ENCODE results near the gene SYTL1.

Gene SYTL1

DNA sequence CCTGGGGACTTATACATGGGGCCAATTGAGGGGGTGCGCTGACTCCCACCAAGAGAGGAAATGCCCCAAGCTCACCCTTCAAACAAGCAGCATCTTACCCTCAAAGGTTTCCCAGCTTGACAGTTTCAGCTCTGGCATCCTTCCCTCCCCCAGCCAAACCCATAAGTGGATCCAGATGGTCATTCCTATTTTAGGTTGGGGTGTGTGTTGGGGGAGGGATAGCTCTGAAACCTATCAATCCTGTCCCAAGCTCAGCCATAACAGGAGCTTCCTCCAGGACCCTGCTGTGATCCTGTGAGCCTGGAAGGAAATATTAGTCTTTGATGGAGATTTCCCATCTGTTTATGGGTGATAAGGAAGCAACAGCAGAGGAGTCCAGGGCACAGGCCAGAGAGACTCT, 23.2 kb upstream of the SYTL1 start:
- DNase-seq (ENCODE audit: low read depth) = no peak

DNA sequence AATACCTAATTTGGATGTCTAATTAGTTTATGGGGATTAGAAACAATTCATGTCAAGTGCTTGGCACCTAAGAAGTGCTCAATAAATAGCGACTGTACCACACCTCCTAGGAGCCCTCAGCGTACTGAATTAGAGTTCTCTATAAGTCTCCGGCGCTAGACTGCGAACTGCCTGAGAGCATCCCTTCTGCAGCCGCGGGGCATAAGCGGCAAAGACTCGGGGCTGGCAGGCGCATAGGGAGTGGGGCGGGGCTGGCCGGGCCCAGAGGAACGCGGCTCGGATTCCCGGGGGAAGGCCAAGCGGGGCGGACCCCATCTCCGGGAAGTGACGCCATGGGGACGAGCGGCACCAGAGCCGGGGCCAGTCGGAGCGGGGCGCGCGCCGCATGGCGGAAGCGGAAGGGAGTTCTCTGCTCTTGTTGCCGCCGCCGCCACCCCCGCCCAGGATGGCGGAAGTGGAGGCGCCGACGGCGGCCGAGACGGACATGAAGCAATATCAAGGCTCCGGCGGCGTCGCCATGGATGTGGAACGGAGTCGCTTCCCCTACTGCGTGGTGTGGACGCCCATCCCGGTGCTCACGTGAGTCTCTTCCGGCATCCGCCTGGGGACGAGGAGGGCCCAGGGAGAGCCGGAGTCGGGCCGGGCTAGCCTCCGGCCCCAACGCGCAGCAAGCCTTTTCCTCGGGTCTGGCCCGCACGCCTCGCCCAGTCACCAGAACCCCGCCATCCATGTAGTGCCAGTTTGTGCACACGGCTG, 19.8 kb upstream of the SYTL1 start, which contains the start of gene TMEM222:
TSS of gene TMEM222 (plus strand) at position 351 of the 756 bp plus-strand sequence. CDS start at position 386, 35 bp downstream.
- DNase-seq (ENCODE audit: low read depth) = peak; percentile 97

DNA sequence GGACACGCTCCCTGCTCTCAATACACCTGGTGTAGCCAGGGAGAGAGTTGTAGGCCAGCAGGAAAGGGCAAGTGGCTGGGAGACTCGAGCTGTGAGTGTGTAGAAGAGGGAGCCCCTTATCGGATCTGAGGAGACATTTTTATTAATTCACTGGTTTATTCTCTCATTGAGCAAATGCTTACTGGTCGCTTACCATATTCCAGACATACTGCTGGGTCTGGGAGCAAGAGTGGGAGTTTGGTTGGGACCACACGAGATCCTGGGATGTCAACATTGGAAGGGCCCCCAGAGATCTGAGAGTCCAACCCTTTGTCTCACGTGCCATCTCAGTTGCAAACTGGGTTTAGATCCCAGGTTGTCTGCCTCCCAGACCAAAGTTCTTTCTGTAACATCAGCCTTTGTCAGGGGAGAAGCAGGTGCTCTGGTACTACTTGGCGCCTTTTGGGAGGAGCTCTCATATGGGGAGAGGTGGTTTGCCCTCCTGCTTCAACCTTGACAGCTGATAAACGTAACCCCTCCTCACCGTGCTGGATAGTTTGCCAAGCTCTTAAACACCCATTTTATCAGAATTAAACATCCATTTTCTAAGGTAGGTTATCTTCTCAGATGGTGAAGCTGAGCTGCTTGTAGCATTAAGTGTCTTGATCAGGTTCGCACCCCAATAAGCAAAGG, 19.1 kb upstream of the SYTL1 start:
- no peak for DNase-seq (ENCODE audit: low read depth)

DNA sequence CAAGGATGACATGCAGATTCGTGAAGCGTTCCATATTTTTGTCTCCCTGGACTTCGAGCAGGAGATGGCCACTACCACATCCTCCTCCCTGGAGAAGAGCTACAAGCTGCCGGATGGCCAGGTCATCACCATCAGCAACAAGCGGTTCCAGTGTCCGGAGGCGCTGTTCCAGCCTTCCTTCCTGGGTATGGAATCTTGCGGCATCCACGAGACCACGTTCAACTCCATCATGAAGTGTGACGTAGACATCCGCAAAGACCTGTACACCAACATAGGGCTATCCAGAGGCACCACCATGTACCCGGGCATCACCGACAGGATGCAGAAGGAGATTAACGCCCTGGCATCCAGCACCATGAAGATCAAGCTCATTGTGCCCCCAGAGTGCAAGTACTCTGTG, 16.5 kb upstream of the SYTL1 start:
- no peak for DNase-seq (ENCODE audit: low read depth)

DNA sequence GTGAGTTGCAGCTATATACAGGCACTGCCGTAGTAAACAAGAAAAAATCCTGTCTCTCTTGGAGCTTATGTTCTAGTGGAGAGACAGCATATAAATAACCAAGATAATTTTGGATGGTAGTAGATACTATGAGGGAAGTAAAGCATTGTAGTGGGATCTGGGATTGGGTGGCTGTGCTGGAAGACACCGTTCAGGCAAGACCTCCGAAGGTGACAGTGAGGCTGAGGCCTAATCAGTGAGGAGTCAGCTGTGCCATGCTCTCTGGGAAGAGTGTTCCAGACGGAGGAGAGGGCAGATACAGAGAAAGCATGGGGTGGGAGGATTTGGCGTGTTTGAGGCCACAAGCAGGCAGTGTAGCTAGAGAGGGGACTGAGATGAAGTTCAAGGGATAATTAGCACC, 13.9 kb upstream of the SYTL1 start:
- no peak for DNase-seq (ENCODE audit: low read depth)

DNA sequence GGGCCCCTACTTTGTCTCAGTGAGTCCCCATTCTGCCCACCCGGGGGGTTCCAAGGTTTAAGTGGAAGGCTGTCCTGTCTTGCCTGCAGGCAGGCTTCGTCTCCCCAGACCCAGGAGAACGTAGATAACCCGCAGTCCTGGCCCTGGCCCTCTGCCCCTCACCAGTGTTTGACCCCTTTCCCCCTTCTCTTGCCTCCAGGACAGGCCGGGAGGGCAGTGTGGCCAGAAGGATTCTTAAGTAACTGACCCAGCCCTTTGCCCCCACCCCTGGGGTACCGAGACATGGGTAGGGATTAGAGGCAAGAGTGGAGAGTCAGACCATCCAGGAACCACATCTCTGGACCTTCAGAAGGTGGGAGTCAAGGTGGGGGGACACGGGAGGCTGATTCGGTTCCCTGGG, 11.0 kb upstream of the SYTL1 start:
- DNase-seq (ENCODE audit: low read depth) = no peak

DNA sequence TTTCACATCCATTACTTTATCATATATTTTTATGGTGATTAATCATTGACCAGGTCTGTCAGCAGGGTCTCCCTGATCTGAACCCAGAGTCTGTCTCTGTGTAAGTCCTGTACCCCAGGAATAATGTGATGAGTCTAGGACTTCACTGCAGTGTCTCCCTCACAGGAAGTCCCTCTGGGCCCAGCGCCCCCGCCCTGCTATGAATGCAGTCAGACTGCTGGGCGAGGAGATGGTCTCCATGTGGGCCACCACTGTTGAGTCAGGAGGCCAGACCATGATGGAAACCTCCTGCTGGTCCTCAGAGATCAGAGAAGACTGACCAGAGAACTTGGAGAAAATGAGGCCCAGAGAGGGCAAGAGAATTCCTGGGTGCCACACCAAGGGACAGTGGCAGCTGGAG, 10.4 kb upstream of the SYTL1 start:
- DNase-seq (ENCODE audit: low read depth) = no peak

DNA sequence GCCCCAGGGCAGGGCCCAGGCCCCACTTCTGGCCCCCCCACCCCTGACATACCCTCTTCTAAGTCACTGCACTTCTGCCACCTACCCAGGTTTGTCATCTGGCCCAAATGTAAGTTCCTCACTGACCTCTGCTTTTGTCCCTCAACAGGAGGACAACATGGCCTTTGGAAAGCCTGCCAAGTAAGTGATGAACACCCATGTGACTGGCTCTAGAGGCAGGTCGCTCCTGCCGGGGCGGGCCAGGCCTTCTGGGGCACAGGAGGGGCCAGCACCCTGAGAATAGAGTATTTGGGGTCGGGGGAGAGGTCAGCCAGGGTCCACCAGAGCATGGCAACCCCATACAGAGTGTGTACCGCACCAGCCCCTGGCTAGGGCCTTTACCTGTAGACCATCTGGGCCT, 9.9 kb upstream of the SYTL1 start:
- no peak for DNase-seq (ENCODE audit: low read depth)

DNA sequence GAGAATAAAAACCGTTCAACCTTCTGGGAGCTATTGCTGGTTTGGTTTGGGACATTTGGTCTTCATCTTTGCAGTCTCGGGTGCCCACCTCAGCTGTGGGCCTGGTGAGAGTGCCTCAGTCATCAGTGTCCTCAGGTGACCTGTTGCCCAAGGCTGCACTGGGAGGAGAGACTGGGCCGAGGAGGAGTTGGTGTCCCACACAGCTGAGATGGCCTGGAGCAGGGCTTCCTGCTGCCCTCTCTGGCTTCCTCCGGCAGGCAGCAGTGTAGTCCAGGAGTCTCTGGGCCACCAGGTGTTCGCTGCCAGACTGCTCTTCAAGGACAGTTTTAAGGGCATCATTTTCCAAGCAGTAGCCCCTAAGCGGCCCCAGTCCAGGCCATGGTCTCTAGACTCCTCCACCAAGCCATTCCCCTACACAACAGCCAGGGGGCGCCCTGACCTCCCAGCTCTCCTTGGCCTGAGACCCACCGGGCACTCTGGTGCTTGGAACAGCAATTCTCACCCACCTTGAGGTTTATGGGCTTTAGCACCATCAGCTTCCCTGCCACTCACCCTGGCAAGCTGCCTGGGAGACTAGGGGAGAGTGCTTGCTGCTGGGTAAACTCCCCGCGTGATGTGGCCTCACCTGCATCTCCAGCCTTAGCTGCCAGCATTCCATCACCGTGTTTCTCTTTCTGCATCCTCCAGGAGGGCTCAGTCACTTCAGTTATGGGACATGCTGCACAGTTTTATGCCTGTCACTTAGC, 9.1 kb upstream of the SYTL1 start:
- DNase-seq (ENCODE audit: low read depth) = no peak

DNA sequence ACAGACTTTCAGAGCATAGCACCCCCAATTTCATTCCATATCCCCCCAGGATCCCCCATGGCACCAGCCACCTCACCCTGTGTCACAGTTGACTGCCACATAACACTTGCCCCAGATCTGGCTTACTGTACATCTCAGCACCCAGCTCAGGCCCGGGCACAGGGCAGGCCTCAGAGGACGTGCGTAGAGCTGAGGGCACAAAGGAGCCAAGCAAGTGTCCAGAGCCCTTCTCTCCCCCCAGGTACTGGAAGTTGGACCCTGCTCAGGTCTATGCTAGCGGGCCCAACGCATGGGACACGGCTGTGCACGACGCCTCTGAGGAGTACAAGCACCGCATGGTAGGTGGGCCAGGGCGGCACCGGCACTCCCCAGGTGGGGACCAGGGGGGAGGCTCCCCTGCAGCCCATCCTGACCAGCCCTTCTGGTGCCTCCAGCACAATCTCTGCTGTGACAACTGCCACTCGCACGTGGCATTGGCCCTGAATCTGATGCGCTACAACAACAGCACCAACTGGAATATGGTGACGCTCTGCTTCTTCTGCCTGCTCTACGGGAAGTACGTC, 8.0 kb upstream of the SYTL1 start:
- no peak for DNase-seq (ENCODE audit: low read depth)

DNA sequence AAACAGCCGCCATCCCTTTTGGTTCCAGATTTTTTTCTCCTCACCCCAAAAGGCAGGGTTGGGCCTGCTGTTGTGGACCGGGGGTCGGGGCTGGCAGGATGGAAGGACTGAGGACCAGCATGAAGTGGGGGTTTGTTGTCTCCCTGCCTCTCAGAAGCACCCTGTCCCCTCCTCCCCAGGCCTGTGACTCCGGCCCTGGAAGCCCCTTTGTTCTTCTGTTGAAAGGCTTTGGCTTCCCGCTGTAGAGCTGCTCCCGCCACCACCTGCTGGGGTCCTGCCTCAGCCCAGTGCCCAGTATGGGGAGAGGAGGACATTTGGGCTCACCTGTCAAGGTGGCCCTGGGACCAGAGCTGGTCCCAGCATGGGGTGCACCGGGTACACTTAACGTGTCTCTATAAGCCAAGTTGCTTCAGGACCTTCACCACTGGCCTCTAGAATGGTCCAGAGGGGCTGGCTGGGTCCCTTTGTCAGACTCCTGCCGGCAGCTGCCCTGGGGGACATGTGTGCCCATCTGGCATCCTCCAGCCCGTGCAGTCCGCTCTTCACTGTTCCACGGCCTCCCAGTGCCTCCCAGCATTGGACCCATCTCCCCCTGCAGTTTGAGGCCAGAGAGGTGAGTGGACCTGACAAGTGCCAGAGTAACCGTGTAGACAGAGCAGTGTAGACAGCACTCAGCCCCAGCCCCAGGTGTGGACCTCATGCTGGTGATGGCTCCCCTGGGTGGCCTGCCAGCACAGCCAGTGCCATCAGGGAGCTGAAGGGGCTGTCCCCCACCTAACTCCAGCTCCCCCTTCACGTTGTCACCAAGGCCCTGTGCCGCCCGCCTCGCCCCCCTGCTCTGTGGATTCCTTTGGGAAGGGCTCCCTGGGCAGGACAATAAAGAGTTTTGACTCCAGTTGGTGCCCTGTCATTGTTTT, 6.1 kb upstream of the SYTL1 start:
- DNase-seq (ENCODE audit: low read depth) = no peak

DNA sequence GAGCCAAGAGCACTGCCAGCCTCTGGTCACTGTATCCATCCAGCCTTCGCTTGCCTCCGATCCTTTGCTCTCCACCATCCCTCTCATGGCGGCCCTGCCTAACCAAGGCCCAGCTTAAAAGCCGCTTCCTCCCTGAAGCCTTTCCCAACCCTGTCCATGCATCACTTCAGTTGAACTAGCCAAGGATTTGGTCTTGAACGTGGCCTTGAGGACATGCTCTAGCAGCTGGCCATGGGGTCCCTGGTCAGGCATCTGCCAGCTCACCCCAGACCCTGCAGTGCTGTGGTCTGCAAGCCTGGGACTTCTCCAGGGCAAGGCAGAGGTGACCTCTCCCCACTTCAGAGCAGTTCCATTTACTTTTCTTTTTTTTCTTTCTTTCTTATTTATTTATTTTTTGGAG, 5.1 kb upstream of the SYTL1 start:
- no peak for DNase-seq (ENCODE audit: low read depth)

DNA sequence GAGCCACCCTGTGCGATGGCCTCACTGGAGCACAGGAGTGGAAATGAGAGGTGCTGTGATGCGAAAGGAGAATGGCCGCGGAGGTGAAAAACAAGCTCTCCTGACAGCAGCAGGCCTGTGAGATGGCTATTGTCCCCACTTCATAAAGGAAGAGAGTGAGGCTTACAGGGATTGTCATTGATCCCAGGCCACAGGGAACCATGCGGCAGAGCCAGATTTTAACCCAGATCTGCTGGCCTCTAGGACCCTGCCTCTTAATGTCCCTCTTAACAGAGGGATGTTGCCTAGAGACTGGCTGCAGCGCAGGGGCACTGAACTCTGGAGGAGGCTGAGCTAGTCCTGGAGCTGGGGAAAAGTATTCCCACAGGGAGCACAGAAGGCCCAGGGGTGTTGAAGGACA, 3.1 kb upstream of the SYTL1 start:
- no peak for DNase-seq (ENCODE audit: low read depth)

DNA sequence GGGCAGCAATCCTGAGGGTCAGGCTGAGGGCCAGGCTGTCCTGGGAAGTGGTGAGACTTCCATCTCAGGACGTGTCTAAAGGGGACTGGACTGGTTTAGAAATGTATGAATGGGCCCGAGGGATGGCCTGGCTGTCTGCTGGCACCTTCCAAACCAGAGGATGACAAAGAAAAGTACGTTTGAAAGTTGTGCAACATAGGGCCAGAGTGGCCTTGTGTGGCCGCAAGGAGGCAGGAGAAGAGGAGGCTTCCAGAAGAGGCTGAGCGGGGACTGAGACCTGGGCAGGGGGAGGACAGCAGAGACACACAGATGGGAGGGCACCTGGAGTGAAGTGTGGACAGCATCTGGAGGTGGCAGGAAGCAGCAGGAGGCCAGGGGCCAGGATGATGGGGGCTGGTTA, 2.6 kb upstream of the SYTL1 start:
- no peak for DNase-seq (ENCODE audit: low read depth)

DNA sequence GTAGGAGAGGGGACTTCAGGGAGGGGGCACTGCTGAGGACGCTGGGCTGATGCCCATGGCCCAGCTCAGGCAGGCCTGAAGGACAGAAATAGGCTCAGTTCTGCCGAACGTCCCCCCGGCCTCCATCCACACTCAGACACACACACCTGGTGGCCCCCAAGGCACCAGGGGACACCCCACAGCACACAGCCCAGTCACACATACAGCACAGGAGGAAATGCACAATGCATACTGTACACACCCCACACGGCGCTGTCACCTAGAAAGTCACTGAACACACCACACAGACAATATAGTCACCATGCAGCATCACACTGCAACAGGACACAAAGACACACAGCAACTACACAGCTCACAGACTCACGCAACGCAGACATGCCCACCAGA, 562 bp downstream of the SYTL1 start:
- no peak for DNase-seq (ENCODE audit: low read depth)

DNA sequence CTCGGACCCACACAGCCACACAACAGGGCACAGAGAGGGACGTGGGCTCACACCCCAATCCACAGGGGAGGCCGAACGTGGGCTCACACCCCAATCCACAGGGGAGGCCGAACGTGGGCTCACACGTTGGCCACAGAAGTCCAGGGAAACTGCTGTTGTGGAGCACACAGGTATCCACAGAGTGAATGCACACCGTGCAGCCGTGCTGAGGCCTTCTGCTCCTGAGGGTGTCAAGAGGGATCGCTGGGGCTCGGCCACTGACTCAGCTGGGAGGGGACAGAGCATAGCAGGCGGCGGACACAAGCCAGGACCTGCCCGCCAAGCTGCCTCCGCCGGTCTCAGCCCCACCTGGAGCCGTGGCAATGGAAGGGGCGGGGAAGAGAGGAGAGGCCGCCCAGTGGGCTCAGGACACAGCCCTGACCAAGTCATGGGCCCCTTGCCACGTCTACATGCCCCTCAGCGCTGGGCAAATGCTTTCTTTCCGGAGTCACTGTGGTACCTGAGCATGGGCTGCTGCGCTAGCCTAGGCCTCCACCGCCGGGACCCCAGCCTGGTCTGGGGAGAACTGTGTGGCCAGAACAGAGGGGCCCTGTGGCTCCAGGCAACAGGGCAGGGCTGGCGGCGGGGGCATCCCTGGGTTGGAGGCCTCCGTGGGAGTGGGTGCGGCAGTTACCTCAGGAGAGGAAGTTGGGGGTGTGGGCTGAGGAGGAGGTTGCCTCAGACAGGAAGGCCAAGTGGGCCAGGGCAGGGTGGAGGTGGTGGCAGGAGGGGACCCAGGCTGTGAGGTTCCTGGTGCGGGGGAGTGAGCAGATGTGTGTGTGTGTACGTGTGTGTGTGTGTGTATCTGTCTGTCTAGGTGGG, 1.2 kb downstream of the SYTL1 start:
- DNase-seq (ENCODE audit: low read depth) = peak; percentile 66

DNA sequence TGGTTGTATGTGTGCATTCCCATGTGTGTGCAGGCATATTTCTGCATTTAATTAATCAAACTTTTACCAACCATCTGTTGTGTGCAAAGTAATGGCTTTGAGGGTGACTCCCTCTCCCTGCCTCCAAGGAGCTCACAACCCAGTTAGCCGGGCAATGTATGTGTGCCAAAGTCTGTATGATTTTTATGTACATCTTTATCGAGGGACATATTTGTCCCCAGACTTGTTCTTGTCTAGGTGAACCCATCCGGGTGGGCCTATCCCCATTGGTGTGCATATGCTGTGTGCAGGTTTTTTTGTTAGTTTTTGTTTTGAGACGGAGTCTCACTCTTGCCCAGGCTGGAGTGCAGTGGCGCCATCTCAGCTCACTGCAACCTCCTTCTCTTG, 1.8 kb downstream of the SYTL1 start:
- DNase-seq (ENCODE audit: low read depth) = no peak

DNA sequence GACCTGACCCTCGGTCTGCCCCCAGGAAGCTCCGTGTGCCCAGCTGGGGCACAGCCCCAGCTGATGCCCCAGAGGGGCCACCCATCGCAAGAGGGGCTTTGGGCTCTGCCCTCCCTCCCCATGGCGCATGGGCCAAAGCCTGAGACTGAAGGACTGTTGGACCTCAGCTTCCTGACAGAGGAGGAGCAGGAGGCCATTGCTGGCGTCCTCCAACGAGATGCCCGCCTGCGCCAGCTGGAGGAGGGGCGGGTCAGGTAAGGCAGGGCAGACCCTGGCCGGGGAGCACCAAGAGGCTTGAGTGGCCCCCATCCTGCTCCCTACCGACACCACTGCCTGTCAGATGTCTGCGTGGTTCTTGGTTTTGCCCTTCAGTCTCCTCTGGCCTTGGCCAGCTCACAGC, 3.5 kb downstream of the SYTL1 start:
- no peak for DNase-seq (ENCODE audit: low read depth)

DNA sequence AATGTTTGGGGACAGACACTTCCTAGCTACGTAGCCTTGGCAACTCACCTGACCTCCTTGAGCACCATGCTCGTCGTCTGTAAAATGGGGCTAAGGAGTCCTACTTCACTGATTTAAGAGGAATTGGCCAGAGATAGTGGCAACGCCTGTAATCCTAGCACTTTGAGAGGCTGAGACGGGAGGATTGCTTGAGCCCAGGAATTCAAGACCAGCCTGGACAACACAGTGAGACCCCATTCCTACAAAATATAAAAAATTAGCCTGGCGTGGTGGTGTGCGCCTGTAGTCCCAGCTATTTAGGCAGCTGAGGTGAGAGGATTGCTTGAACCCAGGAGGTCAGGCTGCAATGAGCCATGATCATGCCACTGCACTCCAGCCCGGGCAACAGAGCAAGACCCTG, 4.5 kb downstream of the SYTL1 start:
- DNase-seq (ENCODE audit: low read depth) = no peak

DNA sequence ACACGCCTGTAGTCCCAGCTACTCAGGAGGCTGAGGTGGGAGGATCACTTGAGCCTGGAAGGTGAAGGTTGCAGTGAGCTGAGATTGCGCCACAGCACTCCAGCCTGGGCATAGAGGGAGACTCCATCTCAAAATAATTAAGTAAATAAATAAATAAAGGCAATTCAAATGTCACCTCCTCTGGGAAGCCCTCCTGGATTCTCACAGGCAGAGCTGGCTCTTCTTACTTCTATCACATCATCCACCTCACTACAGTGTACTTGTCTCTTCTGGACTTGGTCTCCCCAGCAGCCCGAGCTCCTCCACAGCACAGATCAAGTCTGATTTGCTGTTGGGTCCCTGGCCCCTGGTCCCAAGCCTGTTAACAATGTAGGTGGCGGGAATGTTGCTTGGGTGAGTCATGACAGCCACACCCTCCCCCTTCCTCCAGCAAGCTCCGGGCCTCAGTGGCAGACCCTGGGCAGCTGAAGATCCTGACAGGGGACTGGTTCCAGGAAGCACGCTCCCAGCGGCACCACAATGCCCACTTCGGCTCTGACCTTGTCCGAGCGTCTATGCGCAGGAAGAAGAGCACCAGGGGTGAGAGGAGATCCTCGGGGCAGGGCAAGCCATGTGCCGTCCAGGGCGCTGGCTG, 5.3 kb downstream of the SYTL1 start:
- DNase-seq (ENCODE audit: low read depth) = no peak
